Trophoblast cell (in vitro differentiated cells and primary cell): ENCODE measurements around the gene HSPA4.
"Not testable (repeated sequence)": the region's sequence is repeated elsewhere in the genome, so short reads cannot be mapped to it uniquely, and the experiment has no call there.

Source experiments
- DNase-seq, 2 donors: peaks; one replicate each; pipeline ENCODE4 v3.0.0-alpha.2; 2016
- H2AFZ ChIP-seq: 2 replicates; pipeline ENCODE4 v1.6.1; 2013; ENCODE audit warnings: low read length, moderate library complexity, mild to moderate bottlenecking; ENCODE audit not compliant: insufficient read depth, poor library complexity
- H2AK5ac ChIP-seq: 2 replicates; pipeline ENCODE4 v1.6.1; 2013; ENCODE audit warnings: mild to moderate bottlenecking, low read length
- H2BK120ac ChIP-seq: 2 replicates; pipeline ENCODE4 v1.6.1; 2013; ENCODE audit warnings: low read length, mild to moderate bottlenecking, moderate library complexity; ENCODE audit not compliant: insufficient read depth, poor library complexity
- H2BK12ac ChIP-seq: 2 replicates; pipeline ENCODE4 v1.6.1; 2013; ENCODE audit warnings: mild to moderate bottlenecking, low read length, moderate library complexity
- H2BK5ac ChIP-seq: 2 replicates; pipeline ENCODE4 v1.6.1; 2013; ENCODE audit warnings: low read length, low read depth, moderate library complexity, mild to moderate bottlenecking; ENCODE audit not compliant: poor library complexity
- H3K14ac ChIP-seq: 2 replicates; pipeline ENCODE4 v1.6.1; 2013; ENCODE audit warnings: mild to moderate bottlenecking, low read length
- H3K18ac ChIP-seq: 2 replicates; pipeline ENCODE4 v1.6.1; 2013; ENCODE audit warnings: mild to moderate bottlenecking, low read length
- H3K23ac ChIP-seq: 2 replicates; pipeline ENCODE4 v1.6.1; 2013; ENCODE audit warnings: low read length
- H3K27ac ChIP-seq: 2 replicates; pipeline ENCODE4 v1.5.1; 2013; ENCODE audit warnings: low read depth, mild to moderate bottlenecking, inconsistent platforms, low read length, moderate library complexity
- H3K27me3 ChIP-seq: 2 replicates; pipeline ENCODE4 v1.6.1; 2013; ENCODE audit warnings: inconsistent platforms, mild to moderate bottlenecking, low read length, moderate library complexity; ENCODE audit not compliant: insufficient read depth
- H3K36me3 ChIP-seq, 2 experiments: 1 replicate in 1 of 2; 2 replicates in 1 of 2; pipeline ENCODE4 v1.6.1; 2013; ENCODE audit warnings: low read length in 2 of 2, mild to moderate bottlenecking in 2 of 2, moderate library complexity in 1 of 2; ENCODE audit not compliant: insufficient read depth in 2 of 2, control insufficient read depth in 1 of 2
- H3K4ac ChIP-seq: 2 replicates; pipeline ENCODE4 v1.6.1; 2013; ENCODE audit warnings: low read depth, mild to moderate bottlenecking, low read length, moderate library complexity
- H3K4me1 ChIP-seq, 2 experiments: 1 replicate in 1 of 2; 2 replicates in 1 of 2; pipeline ENCODE4 v1.6.1; 2013; ENCODE audit warnings: low read length in 2 of 2, mild to moderate bottlenecking in 2 of 2, moderate library complexity in 1 of 2; ENCODE audit not compliant: insufficient read depth in 2 of 2, control insufficient read depth in 1 of 2
- H3K4me2 ChIP-seq: 2 replicates; pipeline ENCODE4 v1.6.1; 2013; ENCODE audit warnings: inconsistent platforms, mild to moderate bottlenecking, low read length, moderate library complexity
- H3K4me3 ChIP-seq: 2 replicates; pipeline ENCODE4 v1.5.1; 2013; ENCODE audit warnings: mild to moderate bottlenecking, low read depth, low read length, inconsistent platforms
- H3K79me1 ChIP-seq: one replicate; pipeline ENCODE4 v1.6.1; 2013; ENCODE audit warnings: low read length
- H3K79me2 ChIP-seq: 2 replicates; pipeline ENCODE4 v1.6.1; 2013; ENCODE audit warnings: low read length, mild to moderate bottlenecking; ENCODE audit not compliant: control insufficient read depth, insufficient read depth, poor library complexity
- H3K9ac ChIP-seq: 2 replicates; pipeline ENCODE4 v1.6.1; 2013; ENCODE audit warnings: mild to moderate bottlenecking, low read length
- H3K9me3 ChIP-seq: 2 replicates; pipeline ENCODE4 v1.6.1; 2013; ENCODE audit warnings: low read depth, mild to moderate bottlenecking, control low read depth, inconsistent platforms, low read length; ENCODE audit not compliant: insufficient read depth
- H4K12ac ChIP-seq: 2 replicates; pipeline ENCODE4 v1.6.1; 2013; ENCODE audit warnings: low read depth, mild to moderate bottlenecking, low read length, moderate library complexity
- H4K8ac ChIP-seq: 2 replicates; pipeline ENCODE4 v1.6.1; 2013; ENCODE audit warnings: low read depth, mild to moderate bottlenecking, low read length, moderate library complexity
- H4K91ac ChIP-seq: one replicate; pipeline ENCODE4 v1.6.1; 2013; ENCODE audit warnings: low read depth, mild to moderate bottlenecking, low read length, moderate library complexity
- WGBS: extraction: QIAGEN DNeasy Blood & Tissue Kit; methylation state at CpG from one replicate; pipeline ENCODE4 v1.1.7; 2013; ENCODE audit warnings: missing lambda C conversion rate; ENCODE audit not compliant: insufficient read length, insufficient coverage; ENCODE audit errors: extremely low coverage; 5-methylcytosine and 5-hydroxymethylcytosine counted together

Gene HSPA4

DNA sequence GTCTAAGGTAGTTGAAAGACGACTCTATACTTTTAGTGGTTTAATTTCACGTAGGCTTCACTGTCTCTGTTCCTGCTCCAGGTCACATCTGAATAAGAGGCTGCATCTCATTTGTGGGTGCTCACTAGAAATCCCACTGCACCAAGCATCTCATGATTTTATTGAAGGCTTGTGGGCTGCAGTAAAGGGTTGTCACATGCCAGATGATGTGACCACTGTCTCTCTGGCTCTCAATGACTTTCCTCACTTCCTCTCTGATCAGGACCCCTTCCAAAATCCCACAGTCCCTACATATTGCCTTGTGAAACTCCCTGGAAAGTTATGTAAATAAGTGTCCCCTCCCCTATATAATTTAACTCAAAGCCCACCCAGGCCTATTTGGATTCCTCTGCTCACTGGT, 16.6 kb upstream of the HSPA4 start:
- no peak overlapping the region for H2BK12ac ChIP-seq

DNA sequence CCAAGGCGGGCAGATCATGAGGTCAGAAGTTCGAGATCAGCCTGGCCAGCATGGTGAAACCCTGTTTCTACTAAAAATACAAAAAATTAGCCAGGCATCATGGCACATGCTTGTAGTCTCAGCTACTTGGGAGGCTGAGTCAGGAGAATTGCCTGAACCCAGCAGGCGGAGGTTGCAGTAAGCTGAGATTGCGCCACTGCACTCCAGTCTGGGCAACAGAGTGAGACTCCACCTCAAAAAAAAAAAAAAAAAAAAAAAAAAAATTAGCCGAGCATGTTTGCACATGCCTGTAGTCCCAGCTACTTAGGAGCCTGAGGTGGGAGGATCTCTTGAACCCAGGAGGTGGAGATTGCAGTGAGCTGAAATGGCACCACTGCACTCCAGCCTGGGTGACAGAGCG, 15.1 kb upstream of the HSPA4 start:
- no CpG with 5 or more reads among the region's 6 CpGs for WGBS
- not testable (repeated sequence) for H3K4me2 ChIP-seq, H2BK120ac ChIP-seq

More for the DNA sequence above, 16.6 kb upstream of the HSPA4 start:
- no peak overlapping the region for H4K8ac ChIP-seq
- no peaks in the 10 kb centered on the region for H3K79me1 ChIP-seq
- no peak overlapping the region for H3K18ac ChIP-seq
- H2BK5ac ChIP-seq, result no peak overlapping the region
- H3K4me3 ChIP-seq, result no peak overlapping the region
- H3K4me2 ChIP-seq, result no peak overlapping the region
- no peak overlapping the region for H4K12ac ChIP-seq
- H2BK120ac ChIP-seq, result no peak overlapping the region
- H3K9me3 ChIP-seq, result no peaks in the 10 kb centered on the region
- no peak overlapping the region for H3K9ac ChIP-seq
- H3K27ac ChIP-seq, result no peak overlapping the region
- no peak overlapping the region for H4K91ac ChIP-seq
- H3K4me1 ChIP-seq, result peaks cover 0 to 4% of the 10 kb centered on the region in 2 experiments
- no peaks in the 10 kb centered on the region for H3K79me2 ChIP-seq
- no peak overlapping the region for H3K23ac ChIP-seq
- no peak overlapping the region for H3K14ac ChIP-seq
- no peak for DNase-seq
- no peak overlapping the region for H2AFZ ChIP-seq
- no peak overlapping the region for H2AK5ac ChIP-seq
- H3K36me3 ChIP-seq, result no peaks in the 10 kb centered on the region
- no peaks in the 10 kb centered on the region for H3K27me3 ChIP-seq
- H3K4ac ChIP-seq, result no peak overlapping the region
- no CpG with 5 or more reads among the region's 2 CpGs for WGBS

GRCh38 chr5:133041157-133041784, 10.5 kb upstream of the HSPA4 start:
- DNase-seq, result no peak
- Histone ChIP-seq H3K23ac (no peak overlapping the region), H2BK5ac (no peak overlapping the region), H4K12ac (no peak overlapping the region), H2AFZ (no peak overlapping the region), H2BK12ac (no peak overlapping the region), H3K9me3 (no peaks in the 10 kb centered on the region), H3K36me3 (no peaks in the 10 kb centered on the region), H2BK120ac (no peak overlapping the region), H3K14ac (no peak overlapping the region), H3K9ac (no peak overlapping the region), H3K27ac (no peak overlapping the region), H3K4me1 (no peaks in the 10 kb centered on the region), H3K79me2 (no peaks in the 10 kb centered on the region), H3K4me2 (no peak overlapping the region), H4K8ac (peak overlapping the region; percentile 29), H2AK5ac (no peak overlapping the region), H3K4me3 (no peak overlapping the region), H3K79me1 (no peaks in the 10 kb centered on the region), H3K18ac (no peak overlapping the region), H3K4ac (no peak overlapping the region), H4K91ac (no peak overlapping the region), H3K27me3 (no peaks in the 10 kb centered on the region)
- no CpG with 5 or more reads among the region's 3 CpGs for WGBS

More for the DNA sequence above, 15.1 kb upstream of the HSPA4 start:
- Histone ChIP-seq H2BK5ac (peak overlapping the region; percentile 3), H2AK5ac (peak overlapping the region; percentile 14)
- H3K4me1 ChIP-seq, H3K9me3 ChIP-seq, H3K36me3 ChIP-seq, H2BK12ac ChIP-seq, H3K18ac ChIP-seq, H3K4me3 ChIP-seq, H4K12ac ChIP-seq, H3K23ac ChIP-seq, H4K91ac ChIP-seq, H3K79me2 ChIP-seq, H3K79me1 ChIP-seq, H3K27ac ChIP-seq, H3K9ac ChIP-seq, H2AFZ ChIP-seq, H4K8ac ChIP-seq, H3K4ac ChIP-seq, H3K14ac ChIP-seq, H3K27me3 ChIP-seq: not testable (repeated sequence)
- DNase-seq, result peak; percentile 44 to 62

GRCh38 chr5:133041910-133042309, 9.9 kb upstream of the HSPA4 start:
- H3K27ac ChIP-seq, result no peak overlapping the region

More at GRCh38 chr5:133041910-133042309, 9.9 kb upstream of the HSPA4 start:
- no peak overlapping the region for H3K4ac ChIP-seq
- H3K18ac ChIP-seq, result no peak overlapping the region
- H3K79me2 ChIP-seq, result no peaks in the 10 kb centered on the region
- H2BK120ac ChIP-seq, result no peak overlapping the region
- no peak overlapping the region for H3K4me3 ChIP-seq
- no peak overlapping the region for H2AFZ ChIP-seq
- no peak overlapping the region for H2AK5ac ChIP-seq
- H2BK5ac ChIP-seq, result no peak overlapping the region
- H3K4me1 ChIP-seq, result no peaks in the 10 kb centered on the region
- H3K23ac ChIP-seq, result no peak overlapping the region
- H3K79me1 ChIP-seq, result no peaks in the 10 kb centered on the region
- no peaks in the 10 kb centered on the region for H3K36me3 ChIP-seq
- no peak overlapping the region for H3K9ac ChIP-seq
- H3K14ac ChIP-seq, result no peak overlapping the region
- no peak overlapping the region for H4K91ac ChIP-seq
- no peaks in the 10 kb centered on the region for H3K27me3 ChIP-seq
- no peak overlapping the region for H2BK12ac ChIP-seq
- WGBS, result no CpG with 5 or more reads among the region's 1 CpG
- H3K9me3 ChIP-seq, result no peaks in the 10 kb centered on the region
- DNase-seq, result peak in 1 of 2 donors; percentile 35
- no peak overlapping the region for H4K8ac ChIP-seq
- H4K12ac ChIP-seq, result no peak overlapping the region
- H3K4me2 ChIP-seq, result no peak overlapping the region
